Measurements from ENCODE around the gene NR3C2. TPM values are rescaled to one million over a fixed set of nuclear protein-coding genes. Genes with fewer than 3 reads are reported as not detected.

NR3C2 gene
- polyA plus RNA-seq, 1 donor = 6.8 TPM

DNA sequence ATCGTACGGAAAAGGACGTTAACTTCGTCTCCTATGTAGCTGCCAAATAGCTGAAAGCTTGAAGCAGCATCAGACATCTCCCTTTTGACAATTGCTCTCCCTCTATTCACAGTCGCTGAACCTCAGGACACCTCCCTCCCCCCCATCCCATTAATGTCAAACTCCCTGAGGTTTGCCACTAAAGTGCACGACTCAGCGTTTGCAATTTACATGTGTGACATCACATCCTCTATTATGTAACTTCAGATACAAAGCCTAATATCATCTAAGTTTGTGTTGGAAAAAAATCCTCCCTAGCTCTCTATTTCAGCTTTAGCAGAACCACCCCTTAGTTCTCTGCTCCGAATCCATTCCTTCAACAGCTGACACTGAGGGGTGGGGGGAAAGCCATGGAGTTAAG lies 5.5 kb upstream of the NR3C2 start:
- Histone ChIP-seq H3K4me3 (ENCODE audit: low read length) (no peak overlapping the region), H3K27ac (ENCODE audit: low read length) (no peak overlapping the region), H3K36me3 (ENCODE audit: control insufficient read depth, insufficient read depth, low read length) (no peaks in the 10 kb centered on the region), H3K9me3 (ENCODE audit: control insufficient read depth, low read depth, low read length) (no peaks in the 10 kb centered on the region), H3K27me3 (ENCODE audit: control insufficient read depth, insufficient read depth, low read length) (peaks cover 45% of the 10 kb centered on the region), H3K4me1 (ENCODE audit: control insufficient read depth, insufficient read depth, low read length) (peaks cover 4% of the 10 kb centered on the region)
- peak in 1 of 2 donors; percentile 23 for DNase-seq
- 37% methylated on average over 3 of the region's 8 CpGs for WGBS (ENCODE audit: insufficient coverage, low lambda C conversion rate)

DNA sequence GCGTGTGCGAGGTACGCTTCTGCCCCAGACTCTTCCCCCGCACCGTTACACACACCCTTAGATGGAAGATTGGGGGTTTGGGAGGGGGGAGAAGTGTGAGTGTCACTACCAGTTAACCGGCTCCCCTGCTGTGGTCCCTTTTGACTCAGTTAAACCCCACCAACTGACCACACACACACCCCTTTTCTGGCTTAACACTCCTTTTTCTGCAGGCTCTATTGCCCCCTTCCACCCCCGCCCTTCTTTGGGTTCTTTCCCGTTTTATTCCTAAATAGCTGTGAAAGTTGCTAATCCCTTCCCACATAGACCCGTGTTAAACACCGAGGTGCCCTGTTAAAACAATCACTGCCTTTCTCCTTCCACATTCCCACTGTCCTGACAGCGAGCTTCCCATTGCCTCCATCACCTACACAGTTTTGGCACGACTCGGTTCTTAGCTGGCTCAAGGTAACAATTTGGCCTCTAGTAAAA lies 3.7 kb upstream of the NR3C2 start:
- no peak for DNase-seq
- peak overlapping the region; percentile 45 for H3K4me3 ChIP-seq (ENCODE audit: low read length)
- no peak overlapping the region for H3K27ac ChIP-seq (ENCODE audit: low read length)
- H3K36me3 ChIP-seq (ENCODE audit: control insufficient read depth, insufficient read depth, low read length) = no peaks in the 10 kb centered on the region
- H3K27me3 ChIP-seq (ENCODE audit: control insufficient read depth, insufficient read depth, low read length) = peaks cover 51% of the 10 kb centered on the region
- no peaks in the 10 kb centered on the region for H3K9me3 ChIP-seq (ENCODE audit: control insufficient read depth, low read depth, low read length)
- WGBS (ENCODE audit: insufficient coverage, low lambda C conversion rate) = no CpG with 5 or more reads among the region's 13 CpGs
- H3K4me1 ChIP-seq (ENCODE audit: control insufficient read depth, insufficient read depth, low read length) = peaks cover 4% of the 10 kb centered on the region

DNA sequence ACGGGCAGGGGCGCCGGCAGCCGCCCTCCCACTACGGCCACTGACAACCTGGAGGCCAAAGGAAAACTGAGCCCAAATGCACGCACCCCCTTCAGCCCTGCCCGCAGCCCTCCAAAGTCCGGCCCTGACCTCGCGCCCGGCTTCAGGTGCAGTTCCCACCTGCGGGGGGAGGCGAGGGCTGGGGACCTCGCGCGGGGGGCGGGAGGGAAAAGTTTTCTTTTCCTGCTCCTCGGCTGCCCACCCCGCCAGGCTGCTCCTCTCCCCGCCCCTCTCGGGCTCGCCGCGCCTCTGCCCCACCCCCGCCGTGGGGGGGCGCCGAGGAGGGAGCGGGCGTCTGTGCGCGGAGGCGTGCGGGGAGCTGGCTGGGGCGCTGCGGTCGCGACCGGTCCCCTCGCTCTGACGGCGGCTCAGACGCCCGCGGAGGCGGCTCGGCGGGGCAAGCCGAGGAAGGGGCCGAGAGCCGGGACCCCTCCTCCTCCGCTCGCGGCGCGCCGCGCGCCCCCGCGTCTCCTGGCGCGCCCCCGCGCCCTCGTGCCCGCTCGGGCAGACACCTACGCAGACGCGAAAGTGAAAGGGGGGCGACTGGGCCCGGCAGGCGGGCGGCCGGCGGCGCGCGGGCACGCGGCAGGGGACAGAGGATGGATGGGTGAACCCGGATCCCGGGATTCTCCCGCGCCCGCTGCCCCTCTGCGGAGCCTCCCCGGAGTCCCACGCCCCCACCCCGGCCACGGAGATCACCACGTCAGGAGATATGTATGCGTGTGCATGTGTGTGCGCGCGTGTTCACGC lies 3.1 kb upstream of the NR3C2 start:
- Histone ChIP-seq H3K27me3 (ENCODE audit: control insufficient read depth, insufficient read depth, low read length) (peaks cover 53% of the 10 kb centered on the region), H3K9me3 (ENCODE audit: control insufficient read depth, low read depth, low read length) (no peaks in the 10 kb centered on the region), H3K36me3 (ENCODE audit: control insufficient read depth, insufficient read depth, low read length) (no peaks in the 10 kb centered on the region), H3K4me1 (ENCODE audit: control insufficient read depth, insufficient read depth, low read length) (peaks cover 4% of the 10 kb centered on the region), H3K4me3 (ENCODE audit: low read length) (peak overlapping the region; percentile 56), H3K27ac (ENCODE audit: low read length) (no peak overlapping the region)
- DNase-seq = peak; percentile 23 to 70
- no CpG with 5 or more reads among the region's 98 CpGs for WGBS (ENCODE audit: insufficient coverage, low lambda C conversion rate)

DNA sequence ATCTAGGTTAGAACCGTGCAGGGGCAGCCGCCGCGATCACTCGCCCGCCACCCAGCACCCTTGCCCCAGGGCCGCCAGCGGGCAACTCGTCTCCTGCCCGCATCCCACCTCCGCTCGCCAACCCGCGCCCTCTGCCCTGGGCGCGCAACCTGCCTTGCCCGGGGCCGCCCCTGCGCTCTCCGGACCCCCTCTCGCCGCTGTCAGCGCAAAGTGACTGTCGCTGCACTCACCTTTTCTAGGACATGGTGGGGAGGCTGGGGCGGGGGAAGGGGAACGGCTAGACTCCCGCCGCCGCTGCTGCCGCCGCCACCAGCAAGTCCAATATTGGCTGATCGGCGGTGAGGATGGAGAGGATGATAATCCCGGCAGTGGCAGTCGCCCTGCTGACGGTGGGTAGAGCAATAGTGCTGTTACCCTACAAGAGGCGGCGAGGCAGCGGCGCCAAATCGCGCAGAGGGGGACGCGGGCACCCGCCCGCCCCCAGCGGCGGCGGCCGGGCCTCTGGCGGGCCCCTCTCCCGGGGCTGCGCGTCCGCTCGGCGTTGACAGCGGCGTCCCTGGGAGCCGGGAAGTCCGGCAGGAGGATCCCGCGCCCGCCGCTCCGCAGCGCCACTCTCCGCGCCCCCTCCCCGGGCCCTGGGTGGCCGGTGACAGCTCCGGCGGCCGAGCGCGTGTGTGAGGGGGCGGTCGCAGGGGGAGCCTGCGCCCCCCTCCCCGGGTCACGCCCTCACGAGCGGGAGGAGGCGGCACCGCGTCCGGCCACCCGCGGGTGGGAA lies 2.3 kb upstream of the NR3C2 start:
- no CpG with 5 or more reads among the region's 89 CpGs for WGBS (ENCODE audit: insufficient coverage, low lambda C conversion rate)
- Histone ChIP-seq H3K27me3 (ENCODE audit: control insufficient read depth, insufficient read depth, low read length) (peaks cover 52% of the 10 kb centered on the region), H3K36me3 (ENCODE audit: control insufficient read depth, insufficient read depth, low read length) (no peaks in the 10 kb centered on the region), H3K27ac (ENCODE audit: low read length) (no peak overlapping the region), H3K4me3 (ENCODE audit: low read length) (peak overlapping the region; percentile 99), H3K4me1 (ENCODE audit: control insufficient read depth, insufficient read depth, low read length) (peaks cover 4% of the 10 kb centered on the region), H3K9me3 (ENCODE audit: control insufficient read depth, low read depth, low read length) (no peaks in the 10 kb centered on the region)
- peak in 1 of 2 donors; percentile 39 for DNase-seq

DNA sequence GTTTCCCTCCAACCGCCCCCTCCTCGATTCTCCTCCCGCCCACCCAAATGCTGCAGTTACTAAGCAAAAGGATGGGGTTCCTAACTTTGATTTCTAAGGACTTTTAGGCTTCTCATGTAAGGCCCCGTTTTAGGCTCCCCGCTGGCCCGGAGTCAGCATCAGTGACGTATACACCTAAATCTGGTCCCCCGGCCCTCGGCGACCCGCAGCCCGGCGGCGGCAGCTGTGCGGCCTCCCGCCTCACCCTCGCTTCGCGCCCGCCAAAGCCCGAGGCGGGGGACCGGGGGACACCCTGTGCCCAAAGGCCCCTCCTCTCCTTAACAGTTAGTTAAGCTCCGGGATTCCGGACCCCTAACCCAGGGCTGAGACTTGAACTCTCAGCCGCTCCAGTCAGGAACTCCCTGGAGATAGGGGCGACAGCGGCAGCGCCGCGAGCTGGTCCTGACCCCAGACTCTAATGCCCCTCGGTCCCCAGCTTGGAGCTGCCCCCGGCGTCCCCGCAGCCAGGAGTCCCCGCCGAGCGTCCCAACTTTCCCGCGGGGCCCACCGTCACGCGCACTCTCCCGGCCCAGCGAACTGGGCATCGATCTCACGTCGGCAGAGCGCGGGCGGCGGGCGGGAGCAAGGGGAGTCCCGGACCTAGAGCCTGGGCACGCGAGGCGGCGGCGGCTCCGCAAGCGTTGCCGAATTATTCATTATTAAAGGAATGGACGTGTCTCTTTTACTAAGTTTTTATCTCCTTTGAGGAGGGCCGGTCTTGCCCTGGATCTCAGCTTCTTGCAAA lies 1.5 kb upstream of the NR3C2 start:
- Histone ChIP-seq H3K4me3 (ENCODE audit: low read length) (peak overlapping the region; percentile 99), H3K4me1 (ENCODE audit: control insufficient read depth, insufficient read depth, low read length) (peaks cover 4% of the 10 kb centered on the region), H3K27me3 (ENCODE audit: control insufficient read depth, insufficient read depth, low read length) (peaks cover 47% of the 10 kb centered on the region), H3K27ac (ENCODE audit: low read length) (no peak overlapping the region), H3K9me3 (ENCODE audit: control insufficient read depth, low read depth, low read length) (no peaks in the 10 kb centered on the region), H3K36me3 (ENCODE audit: control insufficient read depth, insufficient read depth, low read length) (no peaks in the 10 kb centered on the region)
- no CpG with 5 or more reads among the region's 64 CpGs for WGBS (ENCODE audit: insufficient coverage, low lambda C conversion rate)
- DNase-seq = peak; percentile 7 to 36

DNA sequence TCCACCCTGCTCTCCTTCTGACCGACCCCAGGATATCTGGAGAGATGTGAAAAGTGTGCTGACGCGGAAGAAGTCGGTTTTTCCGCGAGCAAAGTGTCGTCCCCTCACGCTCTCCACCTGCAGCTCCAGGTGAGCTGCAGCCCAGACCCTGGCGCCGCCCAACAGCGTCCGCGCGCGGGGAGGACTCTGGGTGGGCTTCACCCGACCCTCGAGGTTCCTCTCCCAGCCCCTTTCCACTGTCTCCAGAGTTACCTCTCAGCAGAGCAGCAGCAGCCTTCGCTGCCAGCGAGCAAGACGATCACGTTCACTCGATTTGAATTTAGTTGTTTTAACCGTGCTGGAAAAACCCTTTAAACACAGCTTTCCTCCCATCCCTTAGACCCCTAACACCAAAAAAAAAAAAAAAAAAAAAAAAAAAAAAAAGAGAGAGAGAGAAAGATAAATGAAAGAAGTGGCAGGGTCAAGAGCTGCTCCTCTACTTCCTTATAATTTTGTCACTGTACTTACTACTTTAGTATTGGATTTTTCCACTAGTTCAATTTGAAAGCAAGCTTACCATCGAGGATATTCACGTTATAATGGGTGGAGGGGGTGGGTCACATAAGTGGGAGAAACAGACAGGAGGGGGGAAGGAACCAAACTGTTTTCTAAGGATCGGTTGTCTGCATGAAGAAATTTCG lies 758 bp upstream of the NR3C2 start:
- Histone ChIP-seq H3K4me1 (ENCODE audit: control insufficient read depth, insufficient read depth, low read length) (peaks cover 4% of the 10 kb centered on the region), H3K9me3 (ENCODE audit: control insufficient read depth, low read depth, low read length) (no peaks in the 10 kb centered on the region), H3K27ac (ENCODE audit: low read length) (peak overlapping the region; percentile 75), H3K27me3 (ENCODE audit: control insufficient read depth, insufficient read depth, low read length) (peaks cover 47% of the 10 kb centered on the region), H3K4me3 (ENCODE audit: low read length) (peak overlapping the region; percentile 99), H3K36me3 (ENCODE audit: control insufficient read depth, insufficient read depth, low read length) (no peaks in the 10 kb centered on the region)
- WGBS (ENCODE audit: insufficient coverage, low lambda C conversion rate) = 4% methylated on average over 4 of the region's 27 CpGs
- DNase-seq = no peak

DNA sequence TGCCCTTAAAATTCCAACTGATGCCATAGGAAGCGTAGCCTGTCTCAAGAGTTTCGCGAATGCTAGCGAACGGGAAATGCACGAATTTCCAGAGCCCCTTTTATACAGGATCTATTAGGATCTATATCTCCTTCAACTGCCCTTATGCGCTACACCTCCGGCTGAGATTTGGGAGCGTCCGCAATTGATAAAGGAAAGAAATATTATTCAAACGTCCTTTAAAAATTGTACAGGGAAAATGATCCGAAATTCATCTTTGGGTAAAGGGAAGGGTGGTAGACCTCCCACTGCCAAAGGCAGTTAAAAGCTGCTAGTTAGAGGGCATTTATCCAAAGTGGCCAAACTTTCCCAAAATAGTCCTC lies 609 bp downstream of the NR3C2 start:
- Histone ChIP-seq H3K27ac (ENCODE audit: low read length) (no peak overlapping the region), H3K36me3 (ENCODE audit: control insufficient read depth, insufficient read depth, low read length) (no peaks in the 10 kb centered on the region), H3K9me3 (ENCODE audit: control insufficient read depth, low read depth, low read length) (no peaks in the 10 kb centered on the region), H3K4me3 (ENCODE audit: low read length) (peak overlapping the region; percentile 99), H3K4me1 (ENCODE audit: control insufficient read depth, insufficient read depth, low read length) (peaks cover 4% of the 10 kb centered on the region), H3K27me3 (ENCODE audit: control insufficient read depth, insufficient read depth, low read length) (peaks cover 37% of the 10 kb centered on the region)
- 0% methylated on average over 3 of the region's 12 CpGs for WGBS (ENCODE audit: insufficient coverage, low lambda C conversion rate)
- no peak for DNase-seq

DNA sequence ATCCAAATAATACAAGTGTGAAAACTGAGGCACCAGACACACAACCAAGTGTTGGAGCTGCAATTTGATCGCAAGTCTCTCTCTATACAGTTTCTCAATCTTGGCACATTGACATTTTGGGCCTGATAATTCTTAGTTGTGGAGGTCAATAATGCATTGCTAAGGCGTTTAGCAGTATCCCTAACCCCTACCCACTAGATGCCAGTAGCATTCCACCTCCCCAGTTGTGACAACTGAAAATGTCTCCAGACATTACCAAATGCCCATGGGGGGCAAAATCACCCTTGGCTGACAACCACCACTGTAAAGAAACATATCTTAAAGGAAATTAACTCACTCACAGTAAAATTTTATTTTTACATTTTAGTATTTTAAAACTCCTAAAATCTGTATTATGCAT lies 4.2 kb downstream of the NR3C2 start:
- H3K36me3 ChIP-seq (ENCODE audit: control insufficient read depth, insufficient read depth, low read length) = peaks cover 3% of the 10 kb centered on the region
- no CpG with 5 or more reads among the region's 2 CpGs for WGBS (ENCODE audit: insufficient coverage, low lambda C conversion rate)
- H3K4me3 ChIP-seq (ENCODE audit: low read length) = no peak overlapping the region
- no peak for DNase-seq
- peaks cover 14% of the 10 kb centered on the region for H3K27me3 ChIP-seq (ENCODE audit: control insufficient read depth, insufficient read depth, low read length)
- no peaks in the 10 kb centered on the region for H3K4me1 ChIP-seq (ENCODE audit: control insufficient read depth, insufficient read depth, low read length)
- H3K27ac ChIP-seq (ENCODE audit: low read length) = no peak overlapping the region
- no peaks in the 10 kb centered on the region for H3K9me3 ChIP-seq (ENCODE audit: control insufficient read depth, low read depth, low read length)

DNA sequence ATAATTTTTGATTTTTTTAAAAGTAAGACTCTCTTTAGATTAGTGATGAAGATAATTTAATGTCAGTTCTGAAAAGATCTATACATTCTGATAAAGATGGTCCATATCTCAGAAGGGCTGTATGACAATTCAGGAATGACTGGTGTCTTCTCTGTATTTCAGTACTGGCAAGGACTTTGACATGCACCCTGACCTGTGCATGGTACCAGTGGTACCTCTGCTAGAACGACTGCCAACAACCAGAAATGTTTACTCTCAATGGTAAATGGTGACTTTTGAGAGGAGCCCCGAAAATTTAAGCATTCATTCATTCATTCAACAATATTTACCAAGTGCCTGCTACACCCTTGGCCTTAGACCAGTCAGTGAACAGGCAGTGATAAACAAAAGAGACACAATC lies 4.8 kb downstream of the NR3C2 start:
- no CpG with 5 or more reads among the region's 2 CpGs for WGBS (ENCODE audit: insufficient coverage, low lambda C conversion rate)
- Histone ChIP-seq H3K27me3 (ENCODE audit: control insufficient read depth, insufficient read depth, low read length) (peaks cover 14% of the 10 kb centered on the region), H3K4me3 (ENCODE audit: low read length) (no peak overlapping the region), H3K9me3 (ENCODE audit: control insufficient read depth, low read depth, low read length) (no peaks in the 10 kb centered on the region), H3K27ac (ENCODE audit: low read length) (no peak overlapping the region), H3K36me3 (ENCODE audit: control insufficient read depth, insufficient read depth, low read length) (peaks cover 3% of the 10 kb centered on the region), H3K4me1 (ENCODE audit: control insufficient read depth, insufficient read depth, low read length) (no peaks in the 10 kb centered on the region)
- no peak for DNase-seq

DNA sequence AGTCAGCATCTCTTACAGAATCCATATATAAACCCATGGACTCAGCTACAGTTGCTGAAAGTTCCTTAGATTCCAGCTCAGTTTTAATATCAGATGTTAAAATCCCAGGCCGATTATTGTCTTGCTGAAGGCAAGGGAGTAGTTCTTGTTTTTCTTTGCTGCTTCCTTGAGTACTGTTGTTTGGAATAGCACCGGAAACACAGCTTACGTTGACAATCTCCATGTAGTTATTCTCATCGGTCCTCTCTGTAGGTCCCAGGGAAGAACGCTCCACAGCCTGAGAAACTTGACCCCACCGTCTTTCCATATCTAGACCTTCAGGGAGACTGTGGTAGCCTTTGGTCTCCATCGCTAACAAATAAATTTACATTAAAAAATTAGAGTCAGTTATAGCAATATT lies 5.7 kb downstream of the NR3C2 start:
- Histone ChIP-seq H3K27me3 (ENCODE audit: control insufficient read depth, insufficient read depth, low read length) (peaks cover 11% of the 10 kb centered on the region), H3K36me3 (ENCODE audit: control insufficient read depth, insufficient read depth, low read length) (peaks cover 3% of the 10 kb centered on the region), H3K27ac (ENCODE audit: low read length) (no peak overlapping the region), H3K4me1 (ENCODE audit: control insufficient read depth, insufficient read depth, low read length) (no peaks in the 10 kb centered on the region), H3K9me3 (ENCODE audit: control insufficient read depth, low read depth, low read length) (no peaks in the 10 kb centered on the region), H3K4me3 (ENCODE audit: low read length) (no peak overlapping the region)
- DNase-seq = no peak
- 87% methylated on average over 4 of the region's 7 CpGs for WGBS (ENCODE audit: insufficient coverage, low lambda C conversion rate)

Measured in large intestine (tissue), 3 donors.